HG03066 (cell line): ENCODE data around the gene MCAM.

Experiments used
- ATAC-seq: cut with Tn5 transposase; IDR thresholded peaks from one replicate; pipeline ENCODE4 v1.9.1; 2021; ENCODE audit warnings: low read depth; ENCODE audit not compliant: unreplicated experiment

MCAM gene

DNA sequence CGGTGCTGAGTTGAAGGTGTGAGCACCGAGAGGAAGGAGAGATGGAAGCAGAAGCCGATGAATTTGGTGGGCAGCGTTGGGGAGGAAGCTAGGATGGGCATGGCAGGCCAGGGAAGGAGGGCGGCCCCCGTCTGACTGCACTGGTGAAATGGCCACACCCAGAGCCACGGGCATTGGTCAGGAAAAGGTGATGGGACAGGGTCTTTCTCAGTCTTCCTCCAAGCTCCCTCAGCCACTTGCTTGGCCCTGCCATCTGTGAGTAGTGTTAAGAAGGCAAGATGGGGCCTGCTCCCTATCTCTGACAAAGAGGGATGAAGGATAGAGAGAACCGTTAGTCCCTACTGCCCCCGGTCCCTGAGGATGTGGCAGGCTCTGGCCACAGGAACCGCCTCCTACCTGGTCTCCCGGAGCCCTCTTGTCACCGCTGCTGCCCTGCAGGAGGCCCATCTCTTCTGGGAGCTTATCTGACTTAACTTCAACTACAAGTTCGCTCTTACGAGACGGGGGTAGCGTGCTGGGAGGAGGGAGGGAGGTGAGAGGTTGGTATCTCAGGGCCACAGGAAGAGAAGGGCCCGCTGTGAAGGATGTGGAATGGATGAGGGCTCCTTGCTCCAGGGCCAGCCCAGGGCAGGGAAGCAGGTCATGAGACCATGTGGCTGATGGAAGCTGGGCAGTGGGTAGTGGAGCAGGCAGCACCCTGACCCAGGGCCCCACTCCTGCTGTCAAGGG, 6.8 kb downstream of the MCAM start:
- no peak for ATAC-seq

DNA sequence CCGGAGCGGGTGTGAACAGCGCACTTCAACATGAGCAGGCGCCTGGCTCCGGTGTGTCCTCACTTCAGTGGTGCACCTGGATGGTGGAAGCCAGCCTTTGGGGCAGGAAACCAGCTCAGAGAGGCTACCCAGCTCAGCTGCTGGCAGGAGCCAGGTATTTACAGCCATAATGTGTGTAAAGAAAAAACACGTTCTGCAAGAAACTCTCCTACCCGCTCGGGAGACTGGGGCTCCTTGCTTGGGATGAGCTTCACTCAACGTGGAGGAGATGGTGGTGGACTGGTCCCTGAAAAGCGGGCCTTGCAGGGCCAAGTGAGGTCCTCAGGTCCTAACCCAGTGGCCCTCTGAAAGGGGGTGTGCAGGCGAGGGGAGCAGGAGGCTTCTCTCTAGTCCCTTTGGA, 7.5 kb downstream of the MCAM start:
- no peak for ATAC-seq

DNA sequence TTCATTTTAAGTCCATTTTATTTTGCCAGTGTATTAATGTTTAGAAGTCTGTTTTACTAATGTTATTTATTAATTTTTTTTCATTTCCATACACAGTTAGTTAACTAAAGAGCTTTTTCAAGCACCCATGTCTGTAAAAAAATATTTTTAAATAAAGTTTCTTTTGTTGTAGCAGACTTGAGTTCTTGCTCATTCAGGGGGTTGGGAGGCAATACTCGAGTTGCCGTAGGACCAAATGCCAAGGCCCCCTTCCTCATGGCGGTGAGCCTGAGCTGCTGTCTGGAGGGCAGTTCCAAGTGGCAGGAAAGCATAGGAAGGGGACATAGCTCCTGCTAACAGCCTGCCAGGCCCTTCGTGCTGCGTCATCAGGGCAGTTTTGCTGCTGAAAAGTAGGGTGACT, 9.0 kb downstream of the MCAM start:
- ATAC-seq, result no peak

DNA sequence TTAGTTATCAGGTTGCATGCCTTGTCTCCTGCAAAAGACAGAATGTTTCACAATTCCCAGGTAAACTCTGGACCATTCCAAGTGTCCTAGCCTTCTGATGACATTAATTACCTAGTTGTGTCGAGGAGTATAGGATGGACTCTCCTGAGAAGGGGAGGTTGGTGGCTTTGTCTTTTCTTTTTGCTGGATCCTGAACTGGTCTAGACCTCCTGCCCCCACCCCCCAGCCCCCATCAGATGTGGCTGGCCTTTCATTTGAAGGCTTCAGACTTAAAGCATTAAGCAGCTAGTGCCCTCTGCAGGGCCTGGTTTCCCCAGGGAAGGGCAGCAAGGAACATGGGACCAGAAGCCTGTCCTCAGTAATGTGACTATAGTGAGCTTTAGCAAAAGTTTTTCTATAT, 9.7 kb downstream of the MCAM start:
- ATAC-seq, result no peak

DNA sequence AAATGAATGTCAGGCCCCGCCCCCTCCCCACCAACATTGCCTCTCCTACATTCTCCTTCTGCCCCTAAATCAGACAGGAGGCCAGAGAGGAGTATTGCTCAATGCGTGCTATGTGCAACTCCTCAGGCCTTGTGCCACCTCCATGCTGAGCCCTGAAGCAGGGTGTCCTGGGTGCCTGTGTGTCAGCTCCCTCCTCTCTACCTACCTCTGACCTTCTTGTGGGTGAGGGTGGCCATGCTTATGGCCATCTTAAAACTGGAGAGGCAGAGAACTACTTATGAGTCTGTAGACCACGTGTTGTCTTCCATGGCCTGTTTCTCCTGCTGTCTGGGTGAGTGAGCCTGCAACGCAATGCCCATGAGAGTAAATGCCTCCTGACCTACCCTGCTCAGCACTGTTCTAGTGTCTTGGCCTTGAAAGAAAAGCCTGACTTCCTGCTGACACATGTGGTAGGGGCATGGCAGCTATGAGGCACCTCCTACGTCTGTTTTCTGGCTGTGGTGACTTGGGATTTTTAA, 10.5 kb downstream of the MCAM start:
- ATAC-seq, result no peak

DNA sequence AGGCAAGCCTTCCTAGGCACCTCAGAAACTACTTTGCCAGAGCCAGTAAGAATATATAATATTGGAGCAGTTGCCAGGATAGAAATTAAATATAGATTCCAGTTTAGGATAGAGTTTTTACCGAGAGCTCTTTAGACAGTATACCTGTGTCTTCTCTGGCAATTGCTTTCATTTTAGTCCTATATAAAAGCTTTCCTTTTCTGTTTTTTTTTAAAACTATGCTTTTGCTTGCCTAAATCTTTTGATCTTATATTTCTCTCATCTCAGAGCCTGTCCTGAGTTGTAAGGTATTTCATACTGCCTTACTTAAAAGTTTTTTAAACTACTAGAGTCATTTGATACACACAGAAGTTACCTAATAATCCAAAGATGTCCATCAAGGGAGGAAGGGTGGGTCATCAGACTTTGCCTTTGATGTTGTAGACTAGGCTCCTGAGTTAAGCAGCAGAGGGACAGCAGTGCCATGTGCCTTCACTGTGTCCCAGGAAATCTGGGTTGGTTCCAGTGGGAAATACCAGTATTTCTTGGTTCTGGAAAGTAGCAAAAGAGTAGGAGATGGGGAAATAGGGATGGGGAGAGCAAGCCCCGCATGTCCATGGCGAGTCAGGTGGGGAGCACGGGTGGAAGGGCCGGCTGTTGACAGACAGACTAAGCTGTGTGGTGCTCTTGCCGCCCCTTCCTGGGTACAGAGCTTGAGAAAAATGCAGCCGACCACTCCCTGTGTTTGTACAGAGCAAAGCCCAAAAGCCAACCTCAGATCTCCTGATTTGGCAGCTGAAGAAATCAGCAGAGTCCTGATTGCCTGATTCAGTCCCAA, 11.2 kb downstream of the MCAM start:
- no peak for ATAC-seq

DNA sequence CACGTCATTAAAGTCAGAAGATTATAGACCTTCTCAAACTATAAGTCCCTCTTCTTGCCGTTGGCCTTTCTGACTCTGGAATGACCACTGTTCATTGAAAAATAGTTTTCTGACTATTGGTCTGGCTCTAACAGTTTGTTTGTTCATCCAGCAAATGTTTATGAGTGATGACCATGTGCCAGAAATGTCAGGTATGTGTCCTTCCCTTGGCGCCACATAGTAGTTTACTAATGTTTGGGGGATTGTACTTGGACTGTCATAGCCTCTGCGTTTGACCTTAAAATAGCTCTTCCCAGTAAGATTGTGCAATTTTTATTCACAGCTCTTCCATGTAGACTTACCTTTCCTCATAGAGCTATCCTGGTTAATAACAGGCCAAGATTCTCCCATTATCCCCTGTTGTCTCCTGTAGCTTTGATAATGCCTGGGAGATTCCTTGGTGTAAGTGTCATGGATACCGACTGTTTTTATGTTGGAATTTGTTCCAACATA, 13.7 kb downstream of the MCAM start:
- ATAC-seq, result no peak

DNA sequence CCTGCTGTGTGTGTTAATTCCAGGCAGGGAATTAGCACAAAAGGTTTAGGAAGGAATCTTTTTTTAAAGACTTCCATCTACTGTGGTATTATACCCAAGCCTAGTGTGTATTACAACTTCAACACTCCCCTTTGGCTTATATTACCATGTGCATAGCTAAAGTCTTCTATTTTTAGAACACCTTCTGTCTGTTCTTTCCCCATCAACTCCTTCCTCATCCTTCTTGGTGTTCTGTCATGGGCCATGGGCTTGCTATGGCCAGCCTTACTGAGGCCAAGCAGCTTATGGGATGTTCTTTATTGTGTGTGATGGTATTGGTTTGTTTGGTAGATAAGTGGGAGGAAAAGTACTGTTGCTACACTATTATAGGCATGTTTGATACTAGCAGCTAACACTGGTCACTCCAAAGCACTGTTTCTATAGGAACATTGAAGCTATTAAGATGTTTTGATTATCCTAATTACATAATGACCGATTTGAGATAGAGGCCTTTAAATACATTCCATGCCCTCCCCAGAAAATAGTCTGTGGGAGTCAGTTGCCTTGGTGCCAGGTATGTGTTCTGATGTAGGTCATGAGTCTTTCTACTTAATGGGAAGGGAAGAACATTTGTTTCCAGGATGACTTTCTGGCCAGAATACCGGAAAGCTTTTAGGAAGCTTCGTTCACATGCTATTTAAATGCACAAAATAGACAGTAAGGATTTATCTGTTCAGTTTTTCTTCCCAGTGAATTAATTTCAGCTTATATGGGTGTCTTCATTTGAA, 16.5 kb downstream of the MCAM start:
- ATAC-seq, result no peak

DNA sequence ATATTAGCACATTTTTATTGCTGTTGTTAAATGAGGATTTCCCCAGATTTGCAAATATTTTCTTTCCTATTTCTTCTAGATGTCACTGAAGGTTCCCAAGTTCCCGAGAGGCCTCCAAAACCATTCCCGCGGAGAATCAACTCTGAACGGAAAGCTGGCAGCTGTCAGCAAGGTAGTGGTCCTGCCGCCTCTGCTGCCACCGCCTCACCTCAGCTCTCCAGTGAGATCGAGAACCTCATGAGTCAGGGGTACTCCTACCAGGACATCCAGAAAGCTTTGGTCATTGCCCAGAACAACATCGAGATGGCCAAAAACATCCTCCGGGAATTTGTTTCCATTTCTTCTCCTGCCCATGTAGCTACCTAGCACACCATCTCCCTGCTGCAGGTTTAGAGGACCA, 17.5 kb downstream of the MCAM start:
- ATAC-seq, result no peak

DNA sequence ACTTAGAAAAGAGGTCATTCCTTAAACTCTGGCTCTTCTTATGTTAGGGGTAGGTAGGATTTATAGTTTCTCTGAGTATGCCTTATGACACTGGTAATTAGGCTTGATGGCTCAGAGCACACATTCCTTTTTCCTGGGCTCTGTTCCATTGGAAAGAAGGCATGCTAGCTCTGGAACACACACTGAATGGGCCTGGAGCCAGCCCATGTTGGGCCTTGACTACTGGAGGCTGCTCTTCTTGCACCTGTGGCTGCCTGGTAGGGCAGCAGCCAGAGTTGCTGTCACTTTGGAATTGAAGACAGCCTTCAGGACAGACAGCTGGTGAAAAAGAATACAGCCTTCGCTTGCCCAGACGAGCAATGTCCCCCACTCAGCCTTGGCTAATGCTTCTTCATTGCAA, 18.2 kb downstream of the MCAM start:
- ATAC-seq, result no peak

DNA sequence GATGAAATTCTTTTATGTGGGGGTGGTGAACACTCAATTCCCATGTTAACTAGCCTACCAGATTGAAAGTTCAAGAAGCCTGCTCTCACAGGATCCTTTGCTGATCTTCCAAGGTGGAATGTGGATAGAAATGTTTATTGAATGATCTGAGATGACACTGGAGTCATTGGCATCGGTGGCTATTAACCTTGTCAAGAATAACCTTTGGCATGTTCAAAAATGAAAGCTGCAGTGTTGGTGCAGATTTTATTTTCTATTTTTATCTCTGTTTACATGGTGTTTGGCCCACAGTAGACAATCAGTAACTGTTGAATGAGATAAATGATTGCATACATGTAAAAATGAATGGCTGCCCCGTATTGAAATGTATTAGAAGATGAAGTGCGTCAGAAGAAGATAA, 19.0 kb downstream of the MCAM start:
- no peak for ATAC-seq

DNA sequence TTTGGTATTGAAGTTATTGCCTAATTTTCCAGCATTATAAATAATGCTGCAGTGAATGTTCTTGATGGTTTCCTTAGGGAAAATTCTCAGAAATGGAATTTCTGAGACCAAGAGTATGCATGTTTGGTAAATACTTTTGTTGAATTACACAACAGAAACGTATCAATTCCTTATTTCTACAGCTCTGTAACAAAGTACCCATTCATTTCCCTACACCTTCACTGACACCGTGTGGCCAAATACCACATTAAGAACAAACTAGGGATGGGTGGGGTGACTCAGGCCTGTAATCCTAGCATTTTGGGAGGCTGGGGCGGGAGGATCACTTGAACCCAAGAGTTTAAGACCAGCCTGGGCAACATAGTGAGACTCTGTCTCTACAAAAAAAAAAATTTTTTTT, 21.8 kb downstream of the MCAM start:
- ATAC-seq, result no peak

DNA sequence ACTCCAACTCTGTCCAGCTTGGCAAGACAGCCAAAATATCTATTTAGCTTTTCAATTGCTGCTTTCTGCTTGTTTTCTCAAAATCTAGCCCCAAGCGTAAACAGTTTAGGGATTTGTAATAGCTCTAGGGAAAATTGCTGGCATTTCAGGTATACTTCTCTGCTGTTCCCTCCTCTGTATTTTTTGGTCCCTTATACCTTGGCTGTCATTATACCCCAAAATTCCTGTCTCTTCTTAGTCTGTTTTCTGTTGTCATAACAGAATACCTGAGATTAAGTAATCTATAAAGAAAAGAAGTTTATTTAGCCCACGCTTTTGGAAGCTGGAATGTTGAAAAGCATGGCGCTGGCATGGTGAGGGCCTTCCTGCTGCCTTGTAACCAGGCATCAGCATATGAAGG, 23.5 kb downstream of the MCAM start:
- no peak for ATAC-seq

DNA sequence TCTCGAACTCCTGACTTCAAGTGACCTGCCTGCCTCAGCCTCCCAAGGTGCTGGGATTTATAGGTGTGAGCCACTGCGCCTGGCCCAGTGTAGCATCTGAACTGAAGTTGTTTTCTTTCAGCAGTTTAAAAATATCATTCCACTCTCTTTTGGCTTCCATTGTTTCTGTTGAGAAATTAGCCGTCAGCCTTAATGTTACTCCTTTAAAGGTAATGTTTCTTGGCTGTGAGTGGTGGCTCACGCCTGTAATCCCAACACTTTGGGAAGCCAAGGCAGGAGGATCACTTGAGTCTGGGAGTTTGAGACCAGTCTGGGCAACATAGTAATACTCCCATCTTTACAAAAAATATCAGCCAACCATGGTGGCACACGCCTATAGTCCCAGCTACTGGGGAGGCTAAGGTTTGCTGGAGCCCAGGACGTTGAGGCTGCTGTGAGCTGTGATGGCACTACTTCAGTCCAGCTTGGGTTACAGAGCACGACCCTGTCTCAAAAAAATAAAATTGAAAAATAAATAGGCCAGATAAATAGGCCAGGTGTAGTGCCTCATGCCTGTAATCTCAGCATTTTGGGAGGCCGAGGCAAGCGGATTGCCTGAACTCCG, 25.9 kb downstream of the MCAM start:
- no peak for ATAC-seq

DNA sequence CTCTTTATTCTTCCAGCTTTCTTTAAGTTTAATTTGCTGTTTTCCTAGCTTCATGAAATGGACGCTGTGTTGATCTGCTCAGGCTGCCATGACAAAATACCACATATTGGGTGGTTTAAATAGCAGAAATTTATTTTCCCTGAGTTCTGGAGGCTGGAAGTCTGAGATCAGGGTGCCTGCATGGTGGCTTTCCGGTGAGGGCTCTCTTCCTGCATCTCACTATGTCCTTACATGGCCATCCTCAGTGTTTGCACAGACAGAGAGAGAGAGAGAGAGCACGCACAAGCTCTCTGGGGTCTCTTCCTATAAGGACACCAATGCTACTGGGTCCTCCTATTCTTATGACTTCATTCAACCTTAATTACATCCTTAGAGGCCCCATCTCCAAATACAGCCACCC, 28.7 kb downstream of the MCAM start:
- no peak for ATAC-seq

DNA sequence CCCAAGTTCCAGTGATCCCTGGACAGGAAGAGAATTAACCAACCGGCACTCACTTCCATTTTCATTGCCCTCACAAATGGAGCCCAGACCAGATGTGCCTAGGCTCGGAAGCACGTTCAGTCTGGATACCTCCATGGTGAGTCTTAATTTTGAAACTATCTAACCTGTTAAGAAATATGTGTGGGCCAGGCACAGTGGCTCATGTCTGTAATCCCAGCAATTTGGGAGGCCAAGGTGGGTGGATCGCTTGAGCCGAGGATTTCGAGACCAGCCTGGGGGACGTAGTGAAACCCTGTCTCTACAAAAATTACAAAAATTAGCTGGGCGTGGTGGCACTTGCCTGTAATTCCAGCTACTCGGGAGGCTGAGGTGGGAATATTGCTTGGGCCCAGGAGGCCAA, 31.5 kb downstream of the MCAM start:
- no peak for ATAC-seq

DNA sequence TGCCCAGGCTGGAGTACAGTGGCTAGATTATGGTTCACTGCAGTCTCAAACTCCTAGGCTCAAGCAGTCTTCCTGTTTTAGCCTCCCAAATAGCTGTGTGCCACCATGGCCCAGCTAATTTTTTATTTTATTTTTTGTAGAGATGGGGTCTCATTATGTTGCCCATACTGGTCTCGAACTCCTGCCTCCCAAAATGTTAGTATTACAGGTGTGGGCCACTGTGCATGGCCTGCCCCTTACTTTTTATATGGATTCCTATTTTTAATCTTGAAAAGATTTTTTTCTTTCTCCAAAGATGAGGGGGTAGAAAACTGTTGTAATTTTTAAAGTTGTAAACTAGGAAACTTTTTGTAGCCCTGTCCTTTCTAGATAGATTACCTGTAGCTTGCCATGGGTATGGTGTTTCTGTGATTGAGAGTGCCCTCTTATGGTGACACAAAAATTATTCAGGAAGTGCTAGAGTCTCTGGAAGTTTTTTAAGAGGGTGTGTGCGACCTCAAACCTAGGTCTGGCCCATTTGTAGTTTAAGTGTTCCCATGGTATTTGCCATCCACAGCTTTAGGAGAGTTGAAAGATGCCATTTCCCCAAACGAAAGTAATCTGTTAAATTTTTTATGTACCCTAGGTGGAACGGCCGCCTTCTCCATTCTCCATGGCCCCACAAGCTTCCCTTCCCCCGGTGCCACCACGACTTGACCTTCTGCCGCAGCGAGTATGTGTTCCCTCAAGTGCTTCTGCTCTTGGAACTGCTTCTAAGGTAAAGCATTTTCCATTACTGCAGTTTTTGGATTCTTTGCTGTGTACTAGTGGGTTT, 32.4 kb downstream of the MCAM start:
- no peak for ATAC-seq

DNA sequence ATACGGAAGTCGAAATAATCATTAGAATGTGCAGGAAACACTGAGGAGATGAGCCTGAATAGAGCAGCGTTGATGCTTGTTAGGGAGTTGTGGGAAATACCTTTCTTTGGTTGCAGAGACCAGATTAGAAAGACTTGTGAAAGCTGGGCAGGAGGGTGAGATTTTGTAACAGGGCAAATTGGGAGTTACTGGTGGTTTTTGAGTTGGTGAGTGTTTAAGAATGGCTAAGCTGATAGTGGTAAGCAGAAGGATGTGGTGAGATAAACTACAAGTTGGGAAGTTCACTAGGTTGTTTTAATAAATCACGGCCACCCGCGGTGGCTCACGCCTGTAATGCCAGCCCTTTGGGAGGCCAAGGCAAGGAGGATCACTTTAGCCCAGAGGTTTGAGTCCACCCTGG, 34.4 kb downstream of the MCAM start:
- ATAC-seq, result no peak

DNA sequence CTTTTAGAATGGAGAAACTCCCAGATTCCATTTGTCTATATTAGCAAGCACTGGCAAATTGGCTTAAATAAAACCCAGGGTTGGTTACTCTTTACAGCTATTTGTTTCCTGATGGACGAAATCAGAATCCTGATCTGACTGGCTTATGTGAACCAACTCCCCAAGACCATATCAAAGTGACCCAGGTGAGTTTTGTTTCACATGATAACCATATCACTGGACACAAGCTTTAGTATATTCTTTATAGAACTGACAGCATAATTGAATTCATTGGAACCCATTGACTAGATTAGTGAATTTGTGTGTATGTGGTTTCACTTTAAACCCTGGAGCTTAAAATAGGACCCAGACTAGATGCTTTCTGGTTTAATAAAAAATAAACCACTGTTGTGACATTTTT, 39.3 kb downstream of the MCAM start:
- ATAC-seq, result no peak

DNA sequence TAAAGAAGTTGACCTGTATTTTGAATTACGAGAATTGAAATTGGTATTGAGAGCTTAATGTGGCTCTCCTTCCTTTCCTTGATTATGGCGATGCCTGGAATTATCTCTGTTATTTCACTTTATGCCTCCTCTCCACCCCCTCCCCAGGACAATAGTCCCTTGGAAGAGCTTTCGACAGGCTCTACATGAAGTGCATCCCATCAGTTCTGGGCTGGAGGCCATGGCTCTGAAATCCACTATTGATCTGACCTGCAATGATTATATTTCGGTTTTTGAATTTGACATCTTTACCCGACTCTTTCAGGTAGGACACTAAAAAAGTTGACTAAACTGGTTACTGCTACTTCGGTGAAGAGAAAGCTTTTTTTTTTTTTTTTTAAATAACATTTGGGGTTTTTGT, 43.2 kb downstream of the MCAM start:
- ATAC-seq, result no peak
